HL-60 (cell line): ENCODE results near the gene SLC13A1.

ENCODE experiments used
- CTCF ChIP-seq: IDR thresholded peaks from one replicate; pipeline ENCODE4 v1.5.1; 2011; ENCODE audit warnings: low read length, control low read depth, inconsistent platforms; ENCODE audit not compliant: insufficient read depth
- POLR2AphosphoS5 ChIP-seq: IDR thresholded peaks from 2 replicates; pipeline ENCODE4 v1.6.1; 2012; ENCODE audit warnings: low read depth
- REST ChIP-seq: IDR thresholded peaks from 2 replicates; pipeline ENCODE4 v1.6.1; 2012; ENCODE audit warnings: low read depth; ENCODE audit not compliant: insufficient replicate concordance

DNA sequence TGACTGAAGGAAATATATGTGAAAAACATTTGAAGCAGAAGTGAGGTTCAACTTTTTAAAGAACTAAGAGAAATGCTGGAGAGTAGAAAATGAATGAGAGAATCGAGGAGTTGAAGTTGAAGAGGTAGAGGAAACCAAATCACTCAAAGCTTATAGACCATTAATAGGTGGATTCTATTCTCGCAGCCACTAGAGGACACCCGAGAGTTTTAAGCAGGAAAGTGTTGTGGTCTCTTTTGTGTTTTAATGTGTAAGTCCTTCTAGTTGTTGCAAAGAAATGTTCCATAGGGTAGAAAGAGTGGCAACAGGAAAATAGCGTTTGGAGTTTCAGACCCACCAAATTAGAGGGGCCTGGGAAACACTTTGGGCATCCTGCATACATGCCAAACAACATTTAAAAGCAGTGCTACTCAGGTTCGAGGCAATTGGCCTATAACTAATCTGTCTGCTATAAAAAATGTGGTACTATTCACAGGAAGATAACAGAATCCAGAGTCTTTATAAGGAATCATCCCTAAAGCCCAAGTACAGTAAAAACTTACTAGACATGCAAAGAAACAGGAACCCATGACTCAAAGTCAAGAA lies 129.0 kb downstream of the SLC13A1 start:
- no peak for TF ChIP-seq CTCF
- TF ChIP-seq POLR2AphosphoS5, result no peak
- TF ChIP-seq REST, result no peak
